ENCODE results near the gene FADS1. TPM values are rescaled to one million over a fixed set of nuclear protein-coding genes. Genes with fewer than 3 reads are reported as not detected.
A peak's percentile ranks its signal among the peaks of the same experiment; 100 is the strongest.

The FADS1 gene
- total and polyA plus RNA-seq, 2 of the 8 experiments (the other 6 are each of a cell fraction or from before 2014, with no cell fraction given): 115 to 141 TPM

- TF ChIP-seq TEAD4 (IDR thresholded peaks at IDR 0.05; ENCODE audit: low read depth, low read length) (no peak), SIN3A (conservative IDR thresholded peaks at IDR 0.05 in 1 of 2, IDR thresholded peaks at IDR 0.05 in 1 of 2; ENCODE audit: low read depth in 1 of 2, low read length in 2 of 2) (peak in 1 of 2 experiments; percentile 58; a peak in 3 of 4 replicates), E2F6 (IDR thresholded peaks at IDR 0.05) (peak; percentile 94), EZH2 (IDR thresholded peaks at IDR 0.05; ENCODE audit: low read depth, low read length, severe bottlenecking) (no peak), TAF1 (IDR thresholded peaks at IDR 0.05; ENCODE audit: low read depth, low read length) (peak; percentile 87), GABPA (IDR thresholded peaks at IDR 0.05; ENCODE audit: borderline replicate concordance, insufficient read depth, low read length) (peak; percentile 95), BACH1 (IDR thresholded peaks at IDR 0.05; ENCODE audit: low read length) (no peak), EP300 (IDR thresholded peaks at IDR 0.05; ENCODE audit: borderline replicate concordance in 1 of 2, low read depth in 2 of 2, low read length in 2 of 2) (no peak), SRF (IDR thresholded peaks at IDR 0.05; ENCODE audit: low read depth, low read length) (no peak), HDAC2 (IDR thresholded peaks at IDR 0.05; ENCODE audit: borderline replicate concordance in 1 of 2, low read depth in 2 of 2, low read length in 2 of 2) (peak in 1 of 2 experiments; percentile 62; a peak in 1 of 4 replicates), SP4 (IDR thresholded peaks at IDR 0.05; ENCODE audit: low read length) (no peak; the same call in 1 of the 2 replicates)
- TF ChIP-seq, protein P1, sequence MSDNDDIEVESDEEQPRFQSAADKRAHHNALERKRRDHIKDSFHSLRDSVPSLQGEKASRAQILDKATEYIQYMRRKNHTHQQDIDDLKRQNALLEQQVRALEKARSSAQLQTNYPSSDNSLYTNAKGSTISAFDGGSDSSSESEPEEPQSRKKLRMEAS (IDR thresholded peaks at IDR 0.05): peak; percentile 87
- TF ChIP-seq, protein P2, sequence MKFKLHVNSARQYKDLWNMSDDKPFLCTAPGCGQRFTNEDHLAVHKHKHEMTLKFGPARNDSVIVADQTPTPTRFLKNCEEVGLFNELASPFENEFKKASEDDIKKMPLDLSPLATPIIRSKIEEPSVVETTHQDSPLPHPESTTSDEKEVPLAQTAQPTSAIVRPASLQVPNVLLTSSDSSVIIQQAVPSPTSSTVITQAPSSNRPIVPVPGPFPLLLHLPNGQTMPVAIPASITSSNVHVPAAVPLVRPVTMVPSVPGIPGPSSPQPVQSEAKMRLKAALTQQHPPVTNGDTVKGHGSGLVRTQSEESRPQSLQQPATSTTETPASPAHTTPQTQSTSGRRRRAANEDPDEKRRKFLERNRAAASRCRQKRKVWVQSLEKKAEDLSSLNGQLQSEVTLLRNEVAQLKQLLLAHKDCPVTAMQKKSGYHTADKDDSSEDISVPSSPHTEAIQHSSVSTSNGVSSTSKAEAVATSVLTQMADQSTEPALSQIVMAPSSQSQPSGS (IDR thresholded peaks at IDR 0.05; ENCODE audit: low read length): no peak
Observed at GRCh38 chr11:61792310-61793082, 24.3 kb downstream of the FADS1 start, which contains the start of the genes FEN1 and TMEM258 (continued).
